ENCODE measurements around the gene RASSF4.

Gene RASSF4

DNA sequence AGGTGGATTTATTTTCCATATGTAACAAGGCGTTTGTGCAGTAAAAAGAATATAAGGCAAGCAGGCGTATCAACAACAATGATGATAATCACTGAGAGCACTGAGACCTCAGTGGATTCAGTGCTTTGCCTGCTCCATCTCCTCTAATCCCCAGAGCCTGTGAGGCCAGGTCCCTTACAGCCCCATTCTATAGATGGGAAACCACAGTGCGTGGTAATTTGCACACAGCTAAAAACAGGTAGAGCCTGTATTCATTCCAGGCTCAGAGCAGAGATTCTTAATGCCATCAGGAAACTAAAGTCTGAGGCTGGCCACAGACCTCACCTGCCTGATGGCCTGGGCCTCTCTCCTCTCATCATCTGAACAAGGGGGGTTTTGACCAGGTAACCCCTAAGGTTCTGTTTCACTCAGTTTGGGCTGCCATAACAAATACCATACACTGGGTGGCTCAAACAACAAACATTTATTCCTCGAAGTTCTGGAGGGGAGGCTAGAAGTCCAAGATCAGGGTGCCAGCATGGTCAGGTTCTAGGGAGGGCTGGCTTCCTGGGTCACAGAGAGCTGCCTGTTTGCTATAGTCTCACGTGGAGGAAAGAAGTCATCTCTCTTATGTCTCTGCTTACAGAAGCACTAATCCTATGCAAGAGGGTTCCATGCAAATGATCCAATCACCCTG, 10.3 kb upstream of the RASSF4 start:
- DNase-seq, result no peak

DNA sequence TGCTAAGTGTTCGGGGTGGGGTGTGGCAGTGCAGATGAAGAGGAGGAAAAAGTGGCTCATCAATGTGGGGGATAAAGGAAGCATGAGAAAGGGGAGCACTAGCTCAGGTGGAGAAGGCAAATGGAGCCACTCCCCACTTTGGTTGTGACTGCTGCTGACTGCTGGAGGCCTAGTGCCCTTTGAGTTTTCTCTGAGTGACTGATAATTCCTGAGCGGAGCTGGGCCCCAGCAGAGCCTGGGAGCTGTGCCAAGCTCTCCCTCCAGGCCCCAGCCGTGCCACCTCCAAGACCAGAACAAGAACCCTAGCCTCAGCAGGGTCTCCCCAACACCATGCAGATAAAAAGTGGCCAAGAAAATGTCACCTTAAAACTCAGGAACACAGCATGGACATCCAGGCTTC, 9.7 kb upstream of the RASSF4 start:
- DNase-seq, result no peak

DNA sequence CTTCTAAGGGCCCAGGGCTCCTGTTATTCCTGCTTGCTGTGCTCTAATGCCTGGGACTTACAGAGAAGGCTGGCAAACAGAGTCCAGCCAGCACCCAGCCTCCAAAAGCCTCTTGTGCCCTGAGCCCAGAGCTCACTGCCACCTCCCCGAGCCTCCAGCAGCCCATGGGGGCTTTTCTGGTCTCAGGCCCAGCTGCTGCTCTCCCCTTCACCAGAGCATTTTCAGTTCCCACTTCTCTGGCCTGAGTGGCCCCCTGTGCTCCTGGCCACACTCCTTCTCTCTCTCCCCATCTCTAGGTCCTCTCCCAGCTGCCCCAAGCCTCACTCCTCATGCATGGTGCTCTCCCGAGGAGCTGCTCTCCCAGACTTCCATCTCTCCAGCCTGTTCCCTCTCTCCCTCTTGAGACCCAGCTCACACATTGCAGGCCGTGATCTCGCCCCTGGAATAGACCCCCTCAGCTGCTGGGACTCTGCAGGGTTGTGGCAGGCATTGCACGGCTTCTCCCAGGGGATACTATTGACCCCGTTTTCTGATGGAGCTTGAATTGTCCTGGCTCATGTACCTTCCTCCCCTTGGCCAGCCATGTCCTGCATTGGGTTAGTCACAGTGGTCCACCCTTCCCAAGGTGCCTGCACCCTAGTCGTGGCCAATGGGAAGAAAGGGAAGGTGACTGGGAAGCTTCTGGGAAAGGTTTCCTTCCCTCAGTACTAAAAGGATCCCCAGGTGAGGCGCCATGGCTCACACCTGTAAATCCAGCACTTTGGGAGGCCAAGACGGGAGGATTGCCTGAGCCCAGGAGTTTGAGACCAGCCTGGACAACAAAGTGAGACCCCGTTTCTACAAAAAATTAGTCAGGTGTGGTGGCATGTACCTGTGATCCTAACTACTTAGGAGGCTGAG, 9.0 kb upstream of the RASSF4 start:
- DNase-seq, result no peak

DNA sequence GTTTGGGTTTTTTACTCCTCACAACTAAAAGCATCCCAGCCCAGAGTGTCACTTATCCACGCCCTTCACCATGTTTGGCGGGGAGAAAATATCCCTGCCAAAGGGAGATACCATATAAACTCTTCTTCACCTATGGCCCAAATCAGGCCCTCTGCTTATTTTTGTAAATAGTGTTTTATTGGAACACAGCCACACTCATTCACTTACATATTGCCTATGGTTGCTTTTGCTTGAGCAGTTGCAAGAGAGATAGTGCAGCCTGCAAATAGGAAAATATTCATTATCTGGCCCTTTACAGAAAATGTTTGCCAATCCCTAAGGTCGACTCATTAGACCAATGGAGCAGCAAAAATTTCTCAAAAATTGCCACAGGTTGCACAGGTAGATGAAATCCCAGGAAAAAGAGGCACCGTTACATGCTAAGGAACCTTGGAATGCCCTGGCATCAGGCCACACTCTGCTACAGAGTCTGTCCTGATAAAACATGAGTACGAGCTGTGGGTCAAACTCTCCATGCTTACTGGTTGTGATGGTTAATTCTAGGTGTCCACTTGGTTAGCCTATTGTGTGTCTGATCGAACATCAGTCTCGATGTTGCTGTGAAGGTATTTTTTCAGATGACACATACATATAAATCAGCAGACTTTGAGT, 7.9 kb upstream of the RASSF4 start:
- no peak for DNase-seq

DNA sequence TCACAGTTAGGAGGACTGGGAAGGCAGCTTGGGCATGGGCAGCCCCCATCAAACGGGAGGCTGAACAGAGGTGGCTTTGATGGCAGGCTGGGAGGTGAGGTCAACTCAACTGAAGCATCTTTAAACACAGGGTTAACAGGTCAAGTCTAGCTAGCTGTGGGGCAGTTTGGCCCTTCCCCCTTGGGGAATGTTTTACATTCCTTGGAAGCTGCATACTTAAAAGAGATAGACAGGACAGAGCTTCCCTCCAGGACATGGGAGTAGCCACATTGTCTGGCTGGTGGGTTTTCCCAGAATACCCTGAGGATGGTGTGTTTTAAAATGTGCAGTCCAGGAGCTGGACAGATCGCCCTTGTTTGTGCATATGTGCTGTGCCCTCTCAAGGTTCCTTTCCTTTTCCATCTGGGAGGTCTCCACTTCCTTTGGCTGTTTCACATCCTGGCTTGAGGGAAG, 6.8 kb upstream of the RASSF4 start:
- DNase-seq, result no peak

DNA sequence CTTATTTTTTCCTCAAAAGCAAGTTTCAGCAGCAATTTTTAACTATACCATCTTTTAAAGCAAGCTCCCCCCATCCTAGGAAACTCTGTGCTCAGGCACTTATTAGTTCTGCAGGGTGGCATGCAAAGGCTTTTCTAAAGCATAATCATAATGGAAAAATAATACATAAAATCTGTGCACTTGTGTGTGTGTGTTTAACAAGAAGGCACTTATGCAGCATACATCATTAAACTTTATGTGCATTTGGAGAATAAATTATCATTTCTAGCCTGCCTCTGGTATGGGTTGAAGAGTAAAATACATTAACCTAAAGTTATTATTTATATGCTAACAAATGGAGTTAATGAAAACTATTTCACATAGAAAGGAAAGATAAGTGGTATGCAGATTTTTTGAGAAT, 5.6 kb upstream of the RASSF4 start:
- no peak for DNase-seq

DNA sequence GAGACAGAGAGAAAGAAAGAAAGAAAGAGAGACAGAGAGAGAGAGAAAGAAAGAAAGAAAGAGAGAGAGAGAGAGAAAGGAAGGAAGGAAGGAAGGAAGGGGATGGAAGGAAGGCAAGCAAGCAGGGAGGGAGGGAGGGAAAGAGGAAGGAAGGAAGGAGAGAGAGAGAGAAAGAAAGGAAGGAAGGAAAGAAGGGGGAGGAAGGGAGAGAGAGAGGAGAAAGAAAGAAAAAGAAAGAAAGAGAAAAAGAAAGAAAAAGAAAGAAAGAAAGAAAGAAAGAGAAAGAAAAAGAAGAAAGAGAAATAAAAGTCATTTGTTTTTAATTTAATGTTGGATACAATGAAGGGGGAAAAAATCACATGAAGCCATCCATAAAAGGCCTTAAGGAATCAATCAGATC, 4.6 kb upstream of the RASSF4 start:
- DNase-seq, result no peak

DNA sequence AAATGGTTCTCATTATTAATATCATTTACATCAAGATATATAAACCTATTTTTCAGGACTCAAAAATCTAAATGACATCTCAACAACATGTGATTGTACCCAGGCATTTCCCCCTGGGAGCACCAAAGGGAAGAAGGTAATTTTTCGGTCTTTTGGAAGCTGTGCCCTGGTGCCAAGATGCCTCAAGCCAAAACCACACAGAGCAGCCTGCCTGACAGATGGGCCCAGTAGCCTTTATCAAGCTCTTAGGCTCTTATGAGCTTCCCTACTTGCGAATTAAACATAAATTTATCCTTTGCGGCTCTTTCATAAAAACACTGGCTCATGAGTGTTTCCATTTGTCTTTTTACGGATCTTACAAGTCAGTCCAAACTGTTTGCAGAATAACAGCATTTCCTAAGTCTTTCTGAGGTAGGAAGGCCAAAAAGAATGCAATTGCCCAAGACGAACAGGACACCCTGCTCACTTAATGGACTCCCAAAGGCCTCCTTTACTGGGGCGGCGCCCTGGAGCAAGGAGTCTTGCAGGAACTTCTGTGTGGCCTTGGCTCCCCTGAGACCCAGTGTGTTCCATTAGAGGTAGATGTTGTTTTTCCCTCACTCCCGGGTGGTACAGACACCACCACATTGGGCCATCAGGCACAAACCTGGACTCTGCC, 4.1 kb upstream of the RASSF4 start:
- DNase-seq, result no peak

DNA sequence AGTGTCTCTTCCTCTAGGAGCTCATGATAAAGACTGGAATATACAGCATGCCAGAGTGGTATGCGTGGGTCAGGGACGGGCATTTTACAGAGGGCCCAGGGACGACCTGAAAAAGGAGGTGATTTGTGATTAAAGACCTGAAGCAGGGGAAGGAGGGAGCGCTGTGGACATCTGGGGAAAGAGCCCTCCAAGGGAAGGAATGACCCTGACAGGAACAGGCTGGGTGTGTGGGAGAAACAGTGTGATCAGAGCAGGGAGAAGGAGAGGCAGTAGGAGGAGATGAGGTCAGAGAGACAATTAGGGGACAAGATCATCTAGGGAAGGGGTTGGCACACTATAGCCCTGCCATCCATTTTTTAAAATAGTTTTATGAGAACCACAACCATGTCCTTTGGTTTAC, 3.4 kb upstream of the RASSF4 start:
- no peak for DNase-seq

DNA sequence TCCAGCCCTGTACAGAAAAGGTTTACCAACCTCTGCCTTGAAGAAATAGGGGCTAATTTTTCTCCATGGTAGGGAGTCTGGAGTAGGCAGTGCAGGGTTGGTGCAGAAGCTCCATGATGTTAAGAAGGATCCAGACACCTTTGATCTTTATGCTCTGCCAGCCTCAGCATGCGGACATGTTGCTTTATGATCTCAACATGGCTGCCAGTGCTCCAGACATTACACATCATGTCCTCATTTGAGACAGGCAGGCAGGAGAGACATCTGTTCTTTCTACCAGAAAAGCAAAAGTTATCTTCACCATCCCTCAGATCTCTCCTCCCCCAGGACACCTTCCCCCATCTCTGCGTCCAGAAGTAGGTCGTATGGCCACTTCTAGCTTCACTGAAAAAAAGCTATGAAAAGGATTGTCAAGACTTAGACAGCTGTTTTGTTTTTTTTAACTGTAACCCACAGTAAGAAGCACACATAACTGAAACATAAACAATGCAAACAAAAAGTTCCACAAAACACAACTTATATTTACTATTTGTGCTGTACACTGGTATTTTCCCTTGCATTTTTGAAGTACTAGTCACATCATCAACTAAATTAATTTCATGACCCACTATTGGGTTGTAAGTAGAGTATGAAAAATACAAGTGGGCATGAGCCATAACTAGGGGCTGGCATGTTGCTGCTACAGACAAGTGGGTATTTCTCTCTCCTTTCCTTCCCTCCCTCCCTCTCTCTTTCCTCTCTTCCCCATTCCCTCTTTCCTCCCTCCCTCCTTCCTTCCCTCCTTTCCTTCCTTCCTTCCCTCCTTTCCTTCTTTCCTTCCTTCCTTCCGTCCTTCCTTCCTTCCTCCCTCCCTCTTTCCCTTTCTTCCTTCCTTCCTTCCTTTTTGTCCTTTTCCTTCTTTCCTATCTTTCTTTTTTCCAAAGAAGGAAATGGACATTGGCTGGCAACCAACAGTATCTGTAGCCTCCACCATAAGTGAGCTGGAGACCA, 2.6 kb upstream of the RASSF4 start:
- no peak for DNase-seq

DNA sequence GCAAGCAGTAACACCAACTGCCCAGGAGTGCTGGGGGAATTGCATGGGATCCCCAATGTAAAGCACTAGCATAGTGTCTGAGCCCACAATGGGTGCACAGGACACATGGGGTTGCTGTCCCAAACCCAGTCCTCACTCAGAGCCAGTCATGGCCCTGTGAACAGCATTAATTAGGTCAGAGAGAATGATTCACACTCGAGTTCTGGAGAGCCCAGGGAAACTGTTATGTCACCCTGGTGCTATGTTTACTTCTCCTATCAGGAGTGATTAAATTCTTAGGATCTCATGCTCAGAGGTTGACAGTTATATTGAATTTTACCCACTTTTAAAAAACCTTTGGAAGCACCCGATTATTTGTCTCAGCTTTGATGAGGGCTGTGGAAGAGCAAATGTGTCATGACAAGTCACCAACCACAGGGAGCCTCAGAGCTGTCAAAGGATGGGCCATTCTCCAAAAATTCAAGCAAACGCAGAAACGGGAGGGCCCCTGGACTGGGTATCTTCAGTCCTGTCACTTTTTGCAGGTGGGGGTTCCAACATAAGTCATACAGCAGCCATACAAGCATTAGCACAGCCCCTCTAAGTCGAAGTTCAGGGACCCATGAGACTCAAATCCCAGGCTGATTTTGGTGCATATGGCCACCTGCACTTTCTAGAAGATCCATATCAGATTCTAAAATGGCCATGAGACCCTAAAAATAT, 1.3 kb upstream of the RASSF4 start:
- DNase-seq, result no peak

DNA sequence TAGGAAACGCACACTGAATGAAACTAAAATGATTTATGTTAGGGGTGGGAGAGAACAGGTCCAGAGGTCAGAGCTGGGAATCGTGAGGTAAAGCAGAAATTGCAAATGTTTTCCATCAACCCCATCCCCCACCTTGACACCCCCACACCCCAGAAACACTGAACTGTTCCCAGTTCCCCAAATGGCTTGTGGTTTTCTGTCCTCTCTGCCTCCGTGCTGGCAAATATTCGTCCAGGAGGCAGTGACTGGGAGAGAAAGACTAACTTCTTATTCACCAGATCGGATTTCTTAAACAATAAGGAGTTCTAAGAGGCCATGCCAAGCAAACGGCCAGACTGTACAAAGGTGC, 730 bp upstream of the RASSF4 start:
- no peak for DNase-seq

DNA sequence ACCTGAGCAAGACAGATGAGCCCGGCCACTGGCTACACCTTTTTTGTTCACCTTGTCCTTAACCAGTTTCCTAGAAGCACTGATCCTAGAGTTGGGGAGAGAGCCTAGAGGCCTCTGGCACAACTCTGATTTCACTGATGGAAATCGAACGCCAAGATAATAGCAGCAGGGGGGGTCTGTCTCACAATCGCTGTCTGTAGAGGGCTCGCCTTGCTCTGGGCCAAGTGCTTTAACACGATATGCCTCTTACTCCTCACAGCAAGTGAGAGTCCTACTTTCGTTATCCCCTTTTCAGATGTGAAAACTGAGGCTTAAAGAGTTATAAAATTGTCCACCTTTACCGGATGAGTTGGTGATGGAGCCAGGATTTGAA, 472 bp downstream of the RASSF4 start:
- DNase-seq, result no peak

DNA sequence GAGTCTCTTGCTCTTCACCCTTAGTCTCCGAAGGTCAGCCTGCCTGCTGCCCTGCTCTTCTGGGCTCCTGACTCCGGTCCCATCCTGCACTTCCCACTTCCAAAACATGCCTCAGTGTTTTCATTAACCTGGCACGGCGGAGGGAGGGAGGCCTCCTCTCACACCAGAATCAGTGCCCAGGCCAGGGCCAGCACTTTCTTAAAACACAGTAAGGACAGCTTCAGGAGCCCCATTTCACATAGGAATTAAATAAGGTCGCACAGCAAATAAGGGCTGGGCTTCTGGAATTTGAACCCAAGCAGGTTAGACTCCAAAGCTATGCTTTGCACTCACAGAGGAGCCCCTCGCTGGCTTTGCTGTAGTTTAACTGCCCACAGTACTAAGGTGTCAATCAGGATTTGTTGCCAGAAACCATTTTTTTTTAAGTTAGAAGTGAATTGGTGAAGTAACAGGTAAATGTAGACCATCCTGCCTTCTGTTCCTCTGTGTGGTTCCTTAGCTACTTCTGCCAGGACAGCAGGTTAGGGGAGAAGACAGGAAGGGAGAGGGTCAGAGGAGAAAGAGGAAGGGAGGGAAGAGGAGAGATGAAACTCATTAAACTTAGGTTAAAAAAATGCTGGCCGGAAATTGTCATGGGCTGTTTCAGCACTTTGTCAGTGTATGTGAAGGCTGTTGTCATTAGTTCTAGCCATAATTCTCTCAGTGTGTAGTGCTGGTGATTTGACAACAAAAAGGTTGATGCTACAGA, 1.1 kb downstream of the RASSF4 start:
- no peak for DNase-seq

DNA sequence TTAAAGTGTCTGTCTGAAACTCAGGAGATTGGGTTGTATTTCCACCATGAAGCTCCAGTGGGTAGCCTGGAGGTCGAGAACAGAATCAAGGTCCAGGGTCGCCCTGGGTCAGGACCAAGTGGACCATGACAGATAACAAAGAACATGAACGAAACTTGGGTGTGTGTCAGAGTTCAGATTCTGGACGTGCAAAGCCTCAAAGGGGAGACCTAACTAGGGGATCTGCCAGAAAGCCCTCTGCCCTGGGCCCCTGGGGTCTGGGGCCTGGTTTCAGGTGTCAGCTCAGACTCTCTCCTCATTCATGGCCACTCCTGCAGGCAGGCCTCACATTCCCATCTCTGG, 1.6 kb downstream of the RASSF4 start:
- DNase-seq, result no peak

DNA sequence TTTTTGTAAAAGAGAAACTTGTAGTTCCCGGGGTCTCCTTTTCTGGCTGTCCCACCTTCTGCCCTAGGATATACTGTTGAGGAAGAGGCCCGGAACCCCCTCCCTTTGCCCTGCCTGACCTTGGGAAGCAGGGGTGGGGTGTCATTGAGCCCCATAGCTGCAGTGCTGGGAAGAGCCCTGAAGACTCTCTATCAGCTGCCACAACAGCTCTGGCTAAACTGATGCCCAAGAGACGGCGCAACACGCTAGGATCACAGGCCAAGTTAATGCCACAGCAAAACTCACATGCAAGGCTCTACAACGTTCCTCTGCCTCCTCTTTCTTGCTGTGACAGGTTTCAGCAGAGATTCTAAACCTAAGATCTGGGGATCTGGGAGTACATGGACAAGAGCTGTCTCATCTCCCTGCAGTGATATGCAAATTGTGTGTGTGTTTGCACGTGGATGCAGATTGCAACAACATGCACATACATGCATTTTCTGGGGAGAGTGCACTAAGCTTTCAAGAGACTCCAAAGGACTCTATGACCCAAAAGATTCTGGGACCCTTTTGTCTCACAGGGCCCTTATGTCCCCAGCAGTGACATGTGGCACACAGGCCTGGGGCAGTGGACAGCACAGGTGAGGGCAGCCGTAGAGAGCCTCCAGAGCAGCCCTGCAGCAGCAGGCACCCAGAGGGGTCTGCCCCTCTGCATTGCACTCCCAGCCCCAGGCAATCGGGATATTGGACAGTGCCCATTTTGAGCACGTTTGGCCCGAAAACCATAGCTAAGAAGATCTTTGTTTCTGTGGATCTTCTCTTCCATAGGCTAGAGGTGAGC, 2.5 kb downstream of the RASSF4 start:
- no peak for DNase-seq

DNA sequence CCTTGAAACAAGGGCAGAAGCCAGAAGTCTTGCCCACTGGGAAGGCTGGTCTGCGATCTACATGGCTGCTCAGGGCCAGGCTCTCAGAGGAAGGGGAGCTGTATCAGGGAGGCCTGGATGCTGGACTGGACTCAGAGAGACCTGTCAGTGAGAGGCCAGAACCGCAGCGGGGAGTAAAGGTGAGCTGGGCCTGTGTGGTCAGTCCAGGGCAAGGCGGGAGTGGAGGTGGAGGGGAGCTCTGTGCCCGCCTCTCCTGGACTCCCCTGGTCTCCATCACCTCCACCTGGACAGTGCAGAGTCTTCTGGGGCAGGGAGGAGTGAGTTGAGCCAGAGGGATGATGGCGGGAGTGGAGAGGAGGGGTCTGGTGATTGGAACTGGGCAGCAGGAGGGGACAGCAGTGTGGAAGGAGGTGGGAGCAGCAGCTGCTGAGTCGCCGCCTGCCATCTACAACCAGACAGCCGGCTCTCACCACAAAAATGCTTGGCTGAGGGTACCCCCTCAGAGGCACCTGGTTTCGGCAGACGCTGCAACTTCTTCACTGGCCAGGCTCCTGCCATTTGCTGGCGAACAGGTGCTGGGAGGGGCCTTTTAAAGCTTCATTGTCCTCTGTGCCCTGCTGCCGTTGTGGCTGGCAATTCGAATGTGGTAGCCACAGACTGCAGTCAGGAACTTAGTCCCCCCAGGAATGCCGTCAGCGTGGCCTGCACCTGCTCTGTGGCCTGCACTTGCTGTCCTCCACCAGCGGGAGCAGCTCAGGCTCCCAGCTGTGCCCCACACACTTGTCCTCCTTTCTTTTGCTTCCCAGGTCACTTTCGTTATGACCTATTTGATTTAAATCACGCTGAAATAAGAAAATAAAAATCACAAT, 3.5 kb downstream of the RASSF4 start:
- no peak for DNase-seq

DNA sequence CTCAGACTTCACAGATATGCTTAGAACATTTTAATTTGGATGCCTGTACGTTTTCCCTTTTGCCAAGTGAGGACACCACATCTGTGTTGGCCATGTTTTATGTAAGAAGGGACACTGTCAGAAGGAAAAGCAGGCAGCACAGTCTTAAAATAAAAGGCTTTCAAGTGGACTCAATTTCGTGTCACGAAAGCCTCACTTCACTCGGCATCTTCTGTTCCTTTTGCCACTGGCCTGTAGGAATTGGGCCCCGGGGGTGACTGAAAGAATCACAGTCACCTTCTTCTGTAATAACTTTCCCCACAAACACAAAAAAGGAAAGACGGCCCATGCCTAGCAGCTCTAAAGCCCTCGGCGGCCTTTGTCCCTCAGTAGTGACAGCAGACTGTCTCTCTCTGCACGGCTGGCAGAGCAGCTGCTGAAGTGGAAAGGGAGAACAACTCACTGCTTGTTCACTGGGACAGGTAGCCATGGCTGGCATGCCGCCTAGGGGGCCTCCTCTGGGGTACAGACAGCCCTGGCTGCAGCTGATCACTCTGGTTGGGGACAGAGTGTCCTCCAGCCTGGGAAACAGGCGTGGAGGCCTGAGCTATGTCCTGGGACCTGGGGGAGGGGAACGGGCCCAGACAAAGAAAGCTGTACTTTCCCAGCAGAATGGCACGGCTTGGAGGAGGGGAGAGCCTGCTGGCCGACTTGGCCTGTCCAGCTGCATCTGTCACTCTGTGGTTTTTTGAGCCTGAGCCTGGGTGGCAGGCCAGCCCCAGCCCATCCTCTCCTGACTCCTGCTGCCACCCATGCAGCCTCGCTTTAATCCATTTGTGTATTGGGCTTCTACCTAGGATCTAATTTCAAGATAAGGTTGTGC, 4.4 kb downstream of the RASSF4 start:
- DNase-seq, result no peak
